Endothelial cell (in vitro differentiated cells): ENCODE data around the gene PNKD. TPM values are rescaled to one million over a fixed set of nuclear protein-coding genes. Genes with fewer than 3 reads are reported as not detected.

ENCODE experiments used
- DNase-seq: peaks from one replicate; pipeline ENCODE4 v3.0.0; 2021; ENCODE audit warnings: low spot score
- H3K27ac Mint-ChIP-seq: one replicate; pipeline ENCODE4 v1.8.0; 2021; ENCODE audit warnings: mixed read lengths, inconsistent platforms; ENCODE audit not compliant: unreplicated experiment
- H3K27me3 Mint-ChIP-seq: one replicate; pipeline ENCODE4 v1.8.0; 2021; ENCODE audit warnings: mild to moderate bottlenecking, moderate library complexity, mixed read lengths, inconsistent platforms; ENCODE audit not compliant: unreplicated experiment
- H3K36me3 Mint-ChIP-seq: one replicate; pipeline ENCODE4 v1.8.0; 2021; ENCODE audit warnings: mild to moderate bottlenecking, low read depth, mixed read lengths, inconsistent platforms; ENCODE audit not compliant: unreplicated experiment
- H3K4me1 Mint-ChIP-seq: one replicate; pipeline ENCODE4 v1.8.0; 2021; ENCODE audit warnings: mild to moderate bottlenecking, mixed read lengths, inconsistent platforms; ENCODE audit not compliant: unreplicated experiment
- H3K4me3 Mint-ChIP-seq: one replicate; pipeline ENCODE4 v1.8.0; 2021; ENCODE audit warnings: mild to moderate bottlenecking, mixed read lengths, inconsistent platforms; ENCODE audit not compliant: unreplicated experiment
- H3K9me3 Mint-ChIP-seq: one replicate; pipeline ENCODE4 v1.8.0; 2021; ENCODE audit warnings: mixed read lengths, inconsistent platforms; ENCODE audit not compliant: unreplicated experiment
- total RNA-seq: library from RNA; stranded (reverse); fragmentation: NEBNext Ultra II Directional; extraction: Animal tissue kit (Norgen Biotek cat#: 25700); gene quantifications from one replicate; pipeline ENCODE4 v1.2.1, GENCODE V29; 2021; ENCODE audit not compliant: unreplicated experiment
- TF ChIP-seq, protein P1 (sequence below): fragments of 200-600 bp; sonication (generic); IDR thresholded peaks from one replicate; pipeline ENCODE4 v1.5.0; 2021; ENCODE audit warnings: antibody characterized with exemption; ENCODE audit not compliant: unreplicated experiment

Gene PNKD
- total RNA-seq, 1 donor from 2014 or later: 31.7 TPM

DNA sequence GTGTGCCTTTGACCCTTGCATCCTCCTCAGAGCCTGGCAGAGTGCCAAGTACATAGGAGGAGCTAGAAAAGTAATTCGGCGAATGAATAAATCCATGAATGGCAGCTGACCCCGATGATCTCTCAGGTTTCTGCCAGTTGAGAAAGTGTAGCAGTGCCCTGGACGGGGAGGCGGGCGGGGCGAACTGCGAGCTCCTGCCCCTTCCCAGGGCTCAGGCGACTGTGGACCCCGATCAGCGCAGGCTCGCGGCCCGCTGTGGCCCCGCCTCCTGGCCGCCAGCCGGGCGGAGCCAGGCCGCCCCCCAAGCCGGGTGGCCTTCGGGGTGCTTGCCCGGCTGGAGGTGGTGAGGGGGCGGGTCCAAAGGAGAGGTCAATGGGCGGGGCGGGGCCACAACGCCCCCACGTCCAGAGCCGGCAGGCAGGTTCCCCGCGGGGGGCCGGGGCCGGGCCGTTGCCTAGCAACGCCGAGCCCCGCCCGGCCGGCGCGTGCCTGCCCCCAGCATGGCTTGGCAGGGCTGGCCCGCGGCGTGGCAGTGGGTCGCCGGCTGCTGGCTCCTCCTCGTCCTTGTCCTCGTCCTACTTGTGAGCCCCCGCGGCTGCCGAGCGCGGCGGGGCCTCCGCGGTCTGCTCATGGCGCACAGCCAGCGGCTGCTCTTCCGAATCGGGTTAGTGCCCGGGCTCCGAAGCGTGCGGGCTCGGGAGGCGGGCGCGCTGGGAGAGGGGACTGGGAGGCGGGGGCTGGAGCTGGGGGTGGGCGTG, 52.6 kb downstream of the PNKD start:
- H3K27ac Mint-ChIP-seq: peak overlapping the region; percentile 76
- peaks cover 46% of the 10 kb centered on the region for H3K4me1 Mint-ChIP-seq
- DNase-seq: peak; percentile 78

DNA sequence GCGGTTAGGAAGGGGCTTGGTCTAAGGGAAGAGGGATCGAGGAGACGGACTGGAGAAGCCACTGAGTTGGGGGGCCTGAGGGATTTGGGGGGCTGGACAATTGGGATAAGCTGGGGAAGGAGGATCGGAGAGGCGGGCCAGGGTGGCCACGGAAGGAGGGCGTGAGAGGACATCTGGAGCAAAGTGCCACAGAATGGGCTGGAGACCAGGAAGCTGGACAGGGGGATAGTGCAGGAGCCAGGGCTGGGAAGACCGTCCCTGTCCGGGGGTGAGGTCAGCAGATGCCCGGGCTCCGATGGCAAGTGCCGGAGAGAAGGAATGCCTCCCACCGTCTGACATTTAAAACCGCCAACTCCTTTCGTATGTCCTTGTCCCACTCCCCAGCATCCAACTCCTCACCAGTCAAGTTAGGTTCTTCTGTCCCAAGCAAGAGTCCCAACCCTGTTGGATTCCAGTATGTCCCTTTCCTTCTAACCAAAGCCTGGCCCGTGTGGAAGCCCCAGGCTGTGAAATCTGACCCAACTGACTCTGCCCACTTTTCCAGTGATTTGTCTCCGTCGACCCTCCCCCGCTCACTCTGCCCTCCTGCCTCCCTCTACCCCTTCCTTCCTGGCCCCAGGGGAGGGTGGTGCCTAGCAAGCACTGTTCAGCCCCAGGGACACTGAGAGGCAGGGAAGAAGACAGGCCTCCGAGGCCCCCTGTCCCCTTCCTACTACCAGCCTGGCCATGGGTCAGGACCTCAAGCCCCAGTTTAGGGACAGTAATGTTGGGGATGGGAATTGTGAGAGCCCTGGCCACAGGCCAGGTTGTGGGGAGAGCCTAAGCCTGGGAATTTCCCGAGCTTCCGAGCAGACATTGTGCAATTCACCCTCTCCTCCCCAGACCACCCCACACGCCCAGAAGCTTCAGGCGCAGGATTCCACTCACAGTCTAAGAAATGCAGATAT, 53.5 kb downstream of the PNKD start:
- H3K27ac Mint-ChIP-seq: peak overlapping the region; percentile 76
- peaks cover 22% of the 10 kb centered on the region for H3K27me3 Mint-ChIP-seq
- TF ChIP-seq, protein P1, sequence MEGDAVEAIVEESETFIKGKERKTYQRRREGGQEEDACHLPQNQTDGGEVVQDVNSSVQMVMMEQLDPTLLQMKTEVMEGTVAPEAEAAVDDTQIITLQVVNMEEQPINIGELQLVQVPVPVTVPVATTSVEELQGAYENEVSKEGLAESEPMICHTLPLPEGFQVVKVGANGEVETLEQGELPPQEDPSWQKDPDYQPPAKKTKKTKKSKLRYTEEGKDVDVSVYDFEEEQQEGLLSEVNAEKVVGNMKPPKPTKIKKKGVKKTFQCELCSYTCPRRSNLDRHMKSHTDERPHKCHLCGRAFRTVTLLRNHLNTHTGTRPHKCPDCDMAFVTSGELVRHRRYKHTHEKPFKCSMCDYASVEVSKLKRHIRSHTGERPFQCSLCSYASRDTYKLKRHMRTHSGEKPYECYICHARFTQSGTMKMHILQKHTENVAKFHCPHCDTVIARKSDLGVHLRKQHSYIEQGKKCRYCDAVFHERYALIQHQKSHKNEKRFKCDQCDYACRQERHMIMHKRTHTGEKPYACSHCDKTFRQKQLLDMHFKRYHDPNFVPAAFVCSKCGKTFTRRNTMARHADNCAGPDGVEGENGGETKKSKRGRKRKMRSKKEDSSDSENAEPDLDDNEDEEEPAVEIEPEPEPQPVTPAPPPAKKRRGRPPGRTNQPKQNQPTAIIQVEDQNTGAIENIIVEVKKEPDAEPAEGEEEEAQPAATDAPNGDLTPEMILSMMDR: no peak
- H3K4me3 Mint-ChIP-seq: peak overlapping the region; percentile 98
- no peaks in the 10 kb centered on the region for H3K9me3 Mint-ChIP-seq
- no peak for DNase-seq
- peaks cover 2% of the 10 kb centered on the region for H3K36me3 Mint-ChIP-seq
- H3K4me1 Mint-ChIP-seq: peaks cover 50% of the 10 kb centered on the region

More for the DNA sequence above, 52.6 kb downstream of the PNKD start:
- Mint-ChIP-seq H3K36me3 (no peaks in the 10 kb centered on the region), H3K4me3 (peak overlapping the region; percentile 98), H3K9me3 (no peaks in the 10 kb centered on the region), H3K27me3 (peaks cover 23% of the 10 kb centered on the region)
- TF ChIP-seq, protein P1: no peak

DNA sequence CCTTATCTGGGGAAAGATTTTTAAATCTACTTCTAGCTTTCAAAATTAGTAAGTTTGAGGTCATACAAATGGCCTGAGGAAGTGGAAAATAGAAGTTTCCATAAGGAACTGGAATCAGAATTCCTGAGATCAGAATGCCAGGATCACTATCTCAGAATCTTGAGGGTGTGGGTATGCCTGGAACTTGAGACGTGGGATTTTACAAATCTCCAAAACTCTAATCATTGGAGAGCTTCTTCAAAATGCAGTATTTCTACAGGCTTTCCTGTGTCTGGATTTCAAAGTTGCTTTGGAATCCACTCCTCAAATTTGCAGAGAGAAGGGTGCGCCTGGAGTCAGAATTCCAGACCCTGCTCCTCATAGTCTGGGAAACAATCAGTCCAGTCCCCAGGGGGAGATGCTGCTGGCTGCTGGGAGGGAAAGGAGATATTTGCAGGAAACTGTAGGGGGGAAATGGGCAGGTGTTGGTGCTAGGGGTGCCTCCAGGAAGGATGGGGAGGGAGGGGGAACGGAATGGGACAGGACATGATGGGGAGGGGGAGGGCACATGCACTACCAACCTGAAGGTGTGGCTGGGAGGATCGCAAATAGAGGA, 55.3 kb downstream of the PNKD start:
- peaks cover 19% of the 10 kb centered on the region for H3K27me3 Mint-ChIP-seq
- no peak overlapping the region for H3K27ac Mint-ChIP-seq
- peaks cover 50% of the 10 kb centered on the region for H3K4me1 Mint-ChIP-seq
- peaks cover 3% of the 10 kb centered on the region for H3K36me3 Mint-ChIP-seq
- H3K4me3 Mint-ChIP-seq: no peak overlapping the region
- TF ChIP-seq, protein P1: no peak
- no peak for DNase-seq
- no peaks in the 10 kb centered on the region for H3K9me3 Mint-ChIP-seq

DNA sequence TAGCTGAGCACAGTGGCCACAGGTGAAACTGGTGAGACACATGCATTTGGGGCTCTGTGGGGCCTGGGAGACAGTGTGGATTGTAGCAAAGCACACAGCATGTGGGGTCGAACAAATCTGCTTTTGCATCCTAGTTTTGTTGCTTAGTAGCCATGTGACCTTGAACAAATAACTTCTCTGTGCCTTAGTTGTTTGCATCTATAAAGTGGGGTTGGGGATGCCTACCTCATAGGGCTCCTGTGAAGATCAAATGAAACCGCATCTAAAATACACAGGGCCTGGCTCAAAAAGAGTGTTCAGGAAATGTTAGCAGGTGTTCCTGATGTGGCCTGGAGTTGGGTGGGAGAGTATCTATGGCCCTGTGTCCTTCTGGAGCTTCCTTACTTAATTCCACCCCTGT, 56.0 kb downstream of the PNKD start:
- peaks cover 3% of the 10 kb centered on the region for H3K36me3 Mint-ChIP-seq
- no peaks in the 10 kb centered on the region for H3K9me3 Mint-ChIP-seq
- no peak for DNase-seq
- no peak overlapping the region for H3K27ac Mint-ChIP-seq
- H3K27me3 Mint-ChIP-seq: peaks cover 21% of the 10 kb centered on the region
- H3K4me3 Mint-ChIP-seq: no peak overlapping the region
- H3K4me1 Mint-ChIP-seq: peaks cover 46% of the 10 kb centered on the region
- TF ChIP-seq, protein P1: no peak
